Measurements from ENCODE around the gene CLSTN2.

DNA sequence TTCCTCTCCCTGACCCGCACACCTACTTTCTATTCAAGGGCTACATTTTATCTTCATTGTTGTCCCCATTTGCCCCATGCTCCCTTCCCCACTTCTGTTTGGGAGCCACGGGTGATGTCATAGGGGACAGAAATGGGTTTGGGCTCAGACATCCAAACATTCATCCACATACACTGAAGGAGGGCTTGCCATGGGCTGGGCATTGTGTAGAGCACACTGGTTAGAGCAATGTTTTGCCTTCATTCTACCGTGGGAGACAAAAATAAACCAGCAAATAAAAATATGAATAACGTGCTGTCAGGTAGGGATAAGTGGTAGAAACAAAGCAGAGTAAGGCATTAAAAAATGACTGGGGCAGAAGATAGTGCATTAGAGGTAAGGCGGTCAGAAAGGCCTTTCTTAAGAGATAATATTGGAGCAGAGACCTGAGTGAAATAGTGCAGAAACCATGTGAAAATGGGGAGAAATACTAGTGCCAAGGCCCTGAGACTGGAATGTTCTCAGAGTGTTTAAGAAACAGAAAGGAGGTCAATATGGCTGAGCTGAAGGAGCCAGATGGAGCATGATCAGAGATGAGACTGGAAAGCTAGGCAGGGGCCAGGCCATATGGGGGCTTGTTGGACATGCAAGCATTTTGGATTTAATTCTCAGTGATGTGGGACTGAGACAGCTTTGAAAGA is 40.9 kb upstream of the CLSTN2 start:
- TF ChIP-seq, protein P1, sequence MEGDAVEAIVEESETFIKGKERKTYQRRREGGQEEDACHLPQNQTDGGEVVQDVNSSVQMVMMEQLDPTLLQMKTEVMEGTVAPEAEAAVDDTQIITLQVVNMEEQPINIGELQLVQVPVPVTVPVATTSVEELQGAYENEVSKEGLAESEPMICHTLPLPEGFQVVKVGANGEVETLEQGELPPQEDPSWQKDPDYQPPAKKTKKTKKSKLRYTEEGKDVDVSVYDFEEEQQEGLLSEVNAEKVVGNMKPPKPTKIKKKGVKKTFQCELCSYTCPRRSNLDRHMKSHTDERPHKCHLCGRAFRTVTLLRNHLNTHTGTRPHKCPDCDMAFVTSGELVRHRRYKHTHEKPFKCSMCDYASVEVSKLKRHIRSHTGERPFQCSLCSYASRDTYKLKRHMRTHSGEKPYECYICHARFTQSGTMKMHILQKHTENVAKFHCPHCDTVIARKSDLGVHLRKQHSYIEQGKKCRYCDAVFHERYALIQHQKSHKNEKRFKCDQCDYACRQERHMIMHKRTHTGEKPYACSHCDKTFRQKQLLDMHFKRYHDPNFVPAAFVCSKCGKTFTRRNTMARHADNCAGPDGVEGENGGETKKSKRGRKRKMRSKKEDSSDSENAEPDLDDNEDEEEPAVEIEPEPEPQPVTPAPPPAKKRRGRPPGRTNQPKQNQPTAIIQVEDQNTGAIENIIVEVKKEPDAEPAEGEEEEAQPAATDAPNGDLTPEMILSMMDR (IDR thresholded peaks at IDR 0.05) = no peak
- TF ChIP-seq POLR2A (IDR thresholded peaks at IDR 0.05) = no peak
- no peak for TF ChIP-seq POLR2AphosphoS5 (IDR thresholded peaks at IDR 0.05)

Data from prostate gland (tissue), 2 donors.